GM19463 (cell line): ENCODE data around the gene COL4A2.
"Not testable (repeated sequence)": the region's sequence is repeated elsewhere in the genome, so short reads cannot be mapped to it uniquely, and the experiment has no call there.

Experiments used
- ATAC-seq: cut with Tn5 transposase; IDR thresholded peaks from one replicate; pipeline ENCODE4 v1.9.1; 2021; ENCODE audit warnings: mild to moderate bottlenecking, moderate library complexity; ENCODE audit not compliant: unreplicated experiment

The COL4A2 gene

DNA sequence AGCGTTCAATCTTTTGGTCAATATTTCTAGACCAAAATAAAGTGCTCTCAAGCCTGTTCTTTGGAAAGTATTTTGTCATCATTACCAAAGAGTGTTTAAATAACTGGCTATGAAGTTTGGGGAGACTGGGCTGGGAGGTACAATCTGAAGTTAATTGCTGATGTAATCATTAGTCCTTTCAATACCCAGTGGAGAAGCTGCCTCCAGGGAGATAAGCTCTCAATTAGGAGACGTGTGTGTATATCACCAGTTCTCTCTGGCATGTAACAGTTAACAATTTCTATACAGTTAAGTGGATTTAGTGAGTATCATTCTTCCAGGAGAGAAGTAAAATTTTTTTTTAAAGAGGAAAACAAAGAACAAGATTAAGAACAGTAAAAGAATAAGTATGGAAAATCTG is 1.5 kb upstream of the COL4A2 start:
- no peak for ATAC-seq

DNA sequence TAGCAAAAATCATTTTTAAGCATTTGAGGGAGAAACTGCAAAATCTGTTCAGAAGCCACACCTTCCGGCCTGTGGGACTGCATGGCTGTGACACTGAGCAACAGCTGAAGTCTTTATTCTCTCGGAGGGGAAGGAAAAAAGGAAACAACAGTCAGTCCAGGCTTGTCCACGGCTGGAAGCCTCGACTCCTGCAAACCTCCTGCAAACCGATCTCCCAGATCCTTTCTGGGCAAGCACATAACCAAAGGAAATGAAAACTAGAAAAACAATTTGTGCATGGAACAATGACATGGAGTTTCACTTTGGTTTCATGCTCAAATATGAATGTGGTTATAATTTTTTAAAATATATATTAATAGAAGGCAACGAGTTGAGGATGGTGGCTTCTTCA is 1.1 kb upstream of the COL4A2 start:
- ATAC-seq, result no peak

DNA sequence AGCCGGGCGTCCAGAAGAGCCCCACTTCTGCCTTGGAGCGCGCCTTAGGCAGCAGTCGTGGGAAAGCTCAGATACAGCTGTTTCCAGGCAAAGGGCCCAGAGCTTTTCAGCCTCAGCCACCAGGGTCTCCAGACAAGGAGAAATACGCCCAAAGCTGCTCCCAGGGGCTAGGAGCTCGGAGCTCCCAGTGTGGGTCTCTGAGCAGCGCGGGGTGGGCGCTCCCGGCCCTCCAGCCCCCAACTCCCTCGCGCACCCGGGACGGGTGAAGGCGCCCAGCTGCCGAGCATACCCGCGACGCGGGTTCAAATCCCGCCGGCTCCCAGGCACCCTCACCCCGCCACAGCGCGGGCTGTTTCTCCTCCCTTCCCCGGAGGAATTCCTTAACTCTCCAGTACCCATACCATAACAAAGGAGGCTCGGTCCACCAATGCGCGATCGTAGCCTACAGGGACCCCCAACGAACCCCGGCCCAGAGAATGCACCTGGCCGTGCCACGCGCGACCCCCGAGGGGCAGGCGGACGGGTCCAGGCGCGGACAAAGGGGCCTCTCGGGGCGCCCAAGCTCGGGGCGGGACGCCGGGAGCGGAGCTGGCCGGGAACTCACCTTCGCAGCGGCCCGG is 634 bp upstream of the COL4A2 start:
- no peak for ATAC-seq

DNA sequence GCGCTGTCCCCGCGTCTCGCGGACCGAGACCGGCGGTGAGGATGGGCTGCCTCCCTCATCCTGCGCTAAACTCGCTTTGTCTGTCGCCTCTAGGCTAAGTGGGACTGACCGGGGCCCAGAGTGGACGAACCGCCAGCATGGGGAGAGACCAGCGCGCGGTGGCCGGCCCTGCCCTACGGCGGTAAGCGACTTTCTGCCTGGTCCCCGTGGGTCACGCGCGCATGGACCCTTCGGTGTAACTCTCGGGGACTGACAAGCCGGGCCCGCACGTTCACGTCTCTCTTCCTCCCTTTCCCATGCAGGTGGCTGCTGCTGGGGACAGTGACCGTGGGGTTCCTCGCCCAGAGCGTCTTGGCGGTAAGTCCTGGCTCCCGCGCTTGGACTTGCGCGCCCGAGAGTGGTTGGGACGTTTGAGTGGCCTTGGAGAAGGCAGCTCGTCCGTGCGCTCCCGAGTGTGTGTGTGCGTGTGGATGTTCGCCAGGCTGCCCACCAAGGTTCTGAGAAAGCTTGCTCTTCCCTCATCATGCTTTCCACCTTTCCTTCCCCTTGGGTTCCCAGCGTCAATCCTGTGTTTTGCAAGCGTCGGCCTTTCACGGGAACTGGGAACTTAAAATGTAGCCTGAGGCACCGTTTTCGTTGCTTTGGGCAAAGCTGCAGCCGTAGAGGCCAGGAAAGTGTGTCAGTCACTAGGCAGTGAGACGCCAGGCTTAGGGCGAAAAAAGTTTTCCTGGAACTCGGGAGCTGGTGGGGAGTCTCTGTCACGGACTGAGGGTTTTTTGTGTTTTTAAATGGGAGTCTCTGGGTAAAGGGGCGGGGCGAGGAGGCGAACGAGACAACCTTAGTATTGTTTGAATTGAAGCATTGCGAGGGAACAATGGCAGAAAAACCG is 927 bp downstream of the COL4A2 start:
- ATAC-seq, result no peak

DNA sequence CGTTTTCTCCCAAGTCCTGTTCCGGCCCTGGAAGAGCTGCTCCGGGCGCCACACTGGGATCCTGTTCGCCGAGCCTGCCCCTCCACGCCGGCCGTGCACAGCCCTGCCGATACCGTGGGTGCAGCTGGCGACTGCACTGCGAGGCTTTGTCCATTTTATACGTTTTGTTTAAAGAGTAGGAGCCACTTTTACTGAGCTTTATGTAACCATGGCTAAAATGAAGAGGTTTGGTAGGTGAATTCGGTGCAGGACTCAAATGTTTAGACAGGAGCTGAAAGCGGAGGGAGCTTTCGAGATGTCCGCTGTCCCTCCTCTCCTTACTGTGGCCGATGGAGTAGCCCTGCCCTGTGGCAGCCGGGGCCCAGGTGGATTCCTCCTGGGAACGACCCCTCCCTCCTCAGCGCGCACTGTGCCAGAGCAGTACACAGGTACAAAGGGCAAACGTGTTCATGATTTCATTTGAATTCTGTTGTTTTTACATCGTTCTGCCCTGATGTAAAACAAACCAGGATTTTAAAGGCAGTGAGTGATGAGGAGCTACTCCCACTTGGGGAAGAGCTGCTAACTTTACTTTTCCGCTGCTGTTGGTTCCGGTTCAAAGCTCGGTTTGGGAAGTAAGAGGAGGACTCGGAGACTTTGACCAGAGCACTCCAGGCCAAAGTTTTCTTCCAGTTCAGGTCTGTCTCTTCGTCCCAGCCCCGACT is 1.7 kb downstream of the COL4A2 start:
- ATAC-seq, result no peak

DNA sequence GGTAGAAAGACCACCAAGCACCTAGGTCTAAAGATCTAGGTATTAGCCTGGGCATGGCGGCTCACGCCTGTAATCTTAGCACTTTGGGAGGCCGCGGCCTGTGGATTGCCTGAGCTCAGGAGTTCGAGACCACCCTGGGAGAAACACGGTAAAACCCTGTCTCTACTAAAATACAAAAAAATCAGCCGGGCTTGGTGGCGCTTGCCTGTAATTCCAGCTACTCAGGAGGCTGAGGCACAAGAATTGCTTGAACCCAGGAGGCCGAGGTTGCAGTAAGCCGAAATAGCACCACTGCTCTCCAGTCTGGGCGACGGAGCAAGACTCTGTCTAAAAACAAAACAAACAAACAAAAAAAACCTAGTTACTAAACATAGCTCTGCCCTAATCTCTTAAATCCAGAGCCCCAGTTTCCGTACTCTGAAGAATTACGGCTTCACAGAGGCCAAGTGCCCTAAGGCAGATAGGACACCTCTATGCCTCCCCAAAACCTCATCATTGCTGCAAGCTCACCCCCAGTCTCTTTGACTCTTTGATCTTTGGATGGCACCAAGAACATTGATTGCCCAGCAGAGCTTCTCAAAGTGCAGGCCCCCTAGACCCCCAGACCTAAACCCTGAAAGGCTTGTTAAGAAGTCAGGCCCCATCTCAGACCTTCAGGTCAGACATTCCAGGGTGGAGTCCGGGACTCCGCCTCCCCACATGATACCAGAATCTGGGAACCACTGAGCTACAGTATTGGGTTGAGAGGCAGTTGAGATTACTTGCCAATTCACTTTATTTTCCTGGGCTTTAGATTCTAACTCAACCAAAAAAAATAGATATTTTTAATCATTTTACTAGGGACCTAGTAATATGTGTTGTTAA is 2.8 kb downstream of the COL4A2 start:
- ATAC-seq, result no peak

DNA sequence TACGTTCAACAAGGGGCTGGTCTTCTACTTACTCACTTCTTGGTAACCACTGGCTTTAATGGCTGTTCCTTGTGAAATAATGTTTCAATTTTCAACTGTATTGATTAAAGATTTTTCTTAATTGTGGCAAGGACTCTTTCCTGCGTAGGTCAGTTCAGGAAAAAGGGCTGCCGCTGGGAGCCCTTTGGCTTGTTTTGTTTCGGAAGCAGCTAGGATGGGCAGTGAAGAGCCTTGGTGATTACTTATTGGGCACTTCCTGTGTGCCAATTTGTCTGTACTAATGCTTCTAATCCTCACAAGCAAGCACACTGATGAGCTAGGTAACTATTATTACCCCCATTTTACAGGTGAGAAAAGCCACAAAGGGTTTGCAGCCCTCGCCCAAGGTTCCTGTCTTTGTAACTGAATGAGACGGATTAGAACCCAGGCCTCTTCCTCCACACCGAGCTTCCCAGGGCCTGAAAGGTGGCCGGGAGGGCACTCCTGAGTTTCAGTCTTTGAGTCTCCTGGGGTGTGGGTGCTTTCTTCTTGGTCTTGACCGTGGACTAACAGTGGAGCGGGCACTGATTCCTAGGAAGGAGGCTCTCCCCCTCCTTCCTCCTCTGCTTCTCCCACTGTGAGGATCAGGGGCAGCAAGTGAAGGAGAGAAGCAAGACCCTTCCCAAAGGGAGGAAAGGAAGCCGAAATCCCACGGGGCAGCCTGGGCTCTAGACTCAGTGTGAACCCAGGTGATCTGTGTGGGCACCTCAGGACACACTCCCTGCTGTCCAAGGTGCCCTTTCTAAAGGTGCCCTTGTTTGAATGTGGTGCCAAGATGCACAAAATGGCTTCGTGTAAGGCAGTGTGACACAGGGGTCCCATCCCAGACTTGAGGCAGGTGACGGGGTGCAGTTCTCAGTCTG is 3.7 kb downstream of the COL4A2 start:
- ATAC-seq, result no peak

DNA sequence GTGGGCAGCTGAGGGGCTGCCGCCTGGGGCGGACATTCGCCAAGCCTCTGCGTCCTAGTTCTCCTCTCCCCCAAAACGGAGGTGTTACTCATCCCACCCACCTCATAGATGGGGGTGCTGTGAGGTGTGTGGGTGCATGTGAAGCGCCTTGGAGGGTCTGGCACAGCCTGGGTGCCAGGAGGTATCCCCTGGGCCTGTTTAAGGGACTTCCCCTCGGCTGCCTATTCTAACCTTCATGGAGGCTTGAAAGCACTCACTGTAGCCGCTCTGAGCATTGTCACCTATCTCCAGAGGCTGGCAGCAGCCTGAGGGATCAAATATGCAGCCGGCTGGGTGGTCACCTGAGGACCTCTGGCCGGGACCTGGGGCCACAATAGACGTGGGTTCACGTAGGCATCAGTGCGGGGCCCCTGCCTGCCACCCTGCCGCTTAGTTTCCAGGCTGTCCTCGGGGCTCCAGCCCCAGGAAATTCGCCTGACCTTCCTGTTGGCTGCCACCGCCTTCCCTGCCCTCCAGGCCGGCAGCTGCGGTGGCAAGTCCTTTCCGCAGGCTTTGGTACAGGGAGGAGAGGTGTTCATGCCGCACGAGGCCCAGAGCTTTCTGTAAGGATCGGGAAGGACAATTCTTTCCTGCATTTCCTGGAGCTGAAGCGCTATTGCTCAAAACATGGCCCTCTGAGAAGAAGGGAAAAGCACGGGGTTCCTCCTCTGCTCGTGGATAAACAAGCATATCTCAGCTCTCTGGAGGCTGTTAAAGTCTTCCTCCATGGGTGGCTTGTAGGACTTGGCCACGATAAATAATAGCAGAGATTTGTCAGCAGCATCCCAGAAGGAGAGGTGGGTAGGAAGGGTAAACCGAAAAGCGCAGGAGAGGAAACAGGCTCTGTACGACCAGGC is 4.6 kb downstream of the COL4A2 start:
- no peak for ATAC-seq

DNA sequence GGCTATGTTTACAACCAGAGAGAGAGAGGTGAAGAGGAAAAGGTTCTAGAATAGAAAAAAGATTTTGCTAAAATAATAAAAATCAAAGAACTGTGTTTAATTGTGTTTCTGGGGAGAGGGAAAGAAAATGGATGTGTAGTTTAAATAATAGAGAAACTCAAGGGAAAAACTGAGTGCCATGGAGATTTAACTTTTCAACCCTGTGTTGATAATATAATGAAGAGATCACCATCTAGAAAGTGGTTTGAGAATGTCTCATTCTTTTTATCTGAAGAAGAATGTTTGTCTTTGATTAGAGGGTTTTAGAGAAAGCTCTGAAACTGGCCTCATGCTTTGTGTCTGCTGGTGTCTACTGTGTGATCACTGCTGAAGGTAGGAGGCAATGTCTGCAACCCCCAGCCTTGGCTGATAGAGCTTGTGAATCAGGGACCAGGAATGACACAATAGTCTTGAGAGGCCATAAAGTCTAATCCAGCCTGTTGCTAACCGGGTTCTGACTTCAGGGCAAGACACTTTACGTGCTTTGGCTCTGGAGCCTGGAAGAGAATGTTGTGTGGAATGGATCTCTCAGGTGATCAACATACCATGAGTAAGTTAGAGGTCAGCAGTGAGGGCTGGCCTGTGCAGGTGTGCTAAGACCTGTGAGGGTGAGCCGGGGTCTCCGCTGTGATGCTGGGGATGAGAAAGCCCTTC is 5.4 kb downstream of the COL4A2 start:
- ATAC-seq, result no peak

DNA sequence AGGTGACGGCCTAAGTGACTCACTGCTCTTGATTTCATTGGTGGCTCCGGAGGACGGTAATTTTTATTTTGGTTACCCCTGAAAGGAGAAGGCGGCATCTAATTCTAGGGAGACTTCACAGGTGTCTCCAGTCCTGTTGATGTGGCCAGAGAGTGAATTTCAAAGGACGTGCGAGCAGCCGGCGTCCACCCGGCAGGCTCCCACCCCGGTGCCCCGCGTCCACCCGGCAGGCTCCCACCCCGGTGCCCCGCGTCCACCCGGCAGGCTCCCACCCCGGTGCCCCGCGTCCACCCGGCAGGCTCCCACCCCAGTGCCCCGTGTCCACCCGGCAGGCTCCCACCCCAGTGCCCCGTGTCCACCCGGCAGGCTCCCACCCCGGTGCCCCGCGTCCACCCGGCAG is 6.2 kb downstream of the COL4A2 start:
- not testable (repeated sequence) for ATAC-seq

DNA sequence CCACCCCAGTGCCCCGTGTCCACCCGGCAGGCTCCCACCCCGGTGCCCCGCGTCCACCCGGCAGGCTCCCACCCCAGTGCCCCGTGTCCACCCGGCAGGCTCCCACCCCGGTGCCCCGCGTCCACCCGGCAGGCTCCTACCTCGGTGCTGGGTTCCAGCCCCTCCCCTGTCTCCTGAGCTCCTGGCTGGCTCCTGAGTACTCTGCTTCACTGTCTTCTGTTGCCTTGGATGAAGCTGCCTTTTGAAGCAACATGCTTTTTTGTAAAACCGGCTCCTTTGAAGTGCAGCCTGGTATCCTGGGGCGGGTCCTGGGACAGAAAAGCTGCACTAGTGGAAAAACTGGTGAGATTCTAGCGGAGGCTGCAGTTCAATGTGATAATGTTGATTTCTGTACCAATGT is 6.6 kb downstream of the COL4A2 start:
- not testable (repeated sequence) for ATAC-seq

DNA sequence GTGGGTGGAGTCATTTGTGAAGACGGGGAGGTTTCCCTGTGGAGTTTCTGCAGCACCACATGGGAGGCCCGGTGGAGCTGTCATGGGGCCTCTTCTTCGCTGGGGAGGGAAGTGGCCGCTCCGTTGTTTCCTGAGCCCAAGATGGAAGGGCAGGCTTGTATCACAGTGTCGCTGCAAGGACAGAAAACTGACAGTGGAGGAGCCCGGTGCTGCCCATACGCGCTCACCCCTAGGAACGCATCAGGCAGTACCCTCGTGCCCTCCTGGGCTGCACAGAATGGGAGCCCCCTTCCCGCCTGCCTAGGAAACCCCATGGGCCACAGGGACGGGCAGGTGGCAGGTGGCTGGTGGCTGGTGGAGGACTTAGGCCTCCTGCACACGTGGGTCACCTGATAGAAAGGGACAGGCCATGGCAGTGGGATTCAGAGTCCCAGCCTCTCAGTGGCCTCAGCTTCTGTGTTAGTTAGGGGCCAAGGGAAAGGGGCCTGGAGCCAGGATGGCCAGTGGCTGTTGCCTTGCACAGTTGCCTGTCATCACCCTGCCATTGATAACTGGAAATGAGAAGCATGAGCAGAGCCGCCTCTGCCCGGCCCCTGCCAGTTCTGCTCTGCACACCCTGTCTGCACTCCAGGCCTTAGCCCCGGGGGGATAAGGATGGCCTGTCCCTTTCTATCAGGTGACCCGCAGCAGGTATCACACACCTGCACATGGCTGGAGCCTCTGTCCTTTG is 7.6 kb downstream of the COL4A2 start:
- no peak for ATAC-seq

DNA sequence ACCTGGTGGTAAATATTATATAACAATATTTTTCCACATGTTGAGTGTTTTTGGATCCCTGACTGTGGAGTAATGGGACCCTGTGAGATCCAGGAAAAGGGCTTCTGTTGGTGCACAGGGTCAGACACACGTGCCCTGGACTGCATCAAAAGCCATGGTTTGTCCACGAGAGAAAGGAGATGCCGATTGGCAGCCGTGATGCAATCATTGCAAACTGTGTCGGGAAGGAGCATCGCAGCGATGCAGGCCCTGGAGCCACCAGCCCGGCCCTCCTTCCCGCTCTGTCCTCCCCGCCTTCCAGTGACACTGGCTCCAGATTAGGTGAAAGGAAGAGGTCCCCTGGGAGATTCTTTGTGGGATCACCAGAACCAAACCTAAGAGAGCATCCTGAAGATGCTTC is 9.1 kb downstream of the COL4A2 start:
- no peak for ATAC-seq

DNA sequence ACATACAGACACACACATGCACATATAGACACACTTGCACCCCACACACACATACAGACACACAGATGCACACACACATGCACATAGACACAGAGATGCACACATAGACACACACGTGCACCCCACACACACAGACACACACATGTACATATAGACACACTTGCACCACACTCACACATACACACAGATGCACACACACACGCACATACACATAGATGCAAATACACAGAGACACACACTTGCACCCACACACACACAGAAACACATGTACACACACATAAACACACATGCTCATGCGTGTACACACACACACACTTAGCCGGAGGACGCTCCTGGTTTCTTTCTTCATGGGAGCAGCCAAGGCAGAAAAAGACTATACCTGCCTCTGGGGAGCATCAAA is 10.0 kb downstream of the COL4A2 start:
- ATAC-seq, result no peak

DNA sequence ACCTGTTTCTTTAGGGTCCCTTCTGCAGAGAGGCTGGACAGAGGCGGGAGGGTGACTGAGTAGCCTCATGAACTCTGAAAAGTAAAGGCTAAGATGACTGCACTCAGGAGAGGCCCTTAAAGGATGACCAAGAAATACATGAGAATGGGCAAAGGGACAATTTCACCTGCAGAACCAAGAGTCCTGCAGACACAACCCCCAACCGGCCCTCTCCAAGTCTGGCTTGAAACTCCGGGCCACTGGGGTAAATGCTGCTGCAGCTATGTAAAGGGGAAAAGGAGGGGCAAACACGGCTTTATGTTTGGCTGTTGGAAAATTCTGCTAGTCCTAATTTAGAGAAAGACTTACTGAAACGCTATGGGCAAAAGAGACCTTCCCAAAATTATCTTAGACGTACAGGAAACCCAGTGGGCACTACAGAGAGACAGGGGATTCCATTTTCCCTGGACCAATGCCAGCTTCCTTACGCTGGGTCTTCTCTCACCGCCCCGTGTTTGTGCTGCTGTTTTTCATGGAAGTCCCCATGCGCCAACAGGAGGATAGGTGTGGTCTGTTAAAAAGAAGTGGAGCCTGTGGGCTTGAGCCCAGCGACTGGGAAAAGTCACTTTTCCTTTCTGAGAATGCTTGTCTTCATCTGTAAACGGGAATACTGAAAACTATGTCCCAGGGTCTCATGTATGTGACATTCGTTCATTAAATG is 10.6 kb downstream of the COL4A2 start:
- ATAC-seq, result no peak

DNA sequence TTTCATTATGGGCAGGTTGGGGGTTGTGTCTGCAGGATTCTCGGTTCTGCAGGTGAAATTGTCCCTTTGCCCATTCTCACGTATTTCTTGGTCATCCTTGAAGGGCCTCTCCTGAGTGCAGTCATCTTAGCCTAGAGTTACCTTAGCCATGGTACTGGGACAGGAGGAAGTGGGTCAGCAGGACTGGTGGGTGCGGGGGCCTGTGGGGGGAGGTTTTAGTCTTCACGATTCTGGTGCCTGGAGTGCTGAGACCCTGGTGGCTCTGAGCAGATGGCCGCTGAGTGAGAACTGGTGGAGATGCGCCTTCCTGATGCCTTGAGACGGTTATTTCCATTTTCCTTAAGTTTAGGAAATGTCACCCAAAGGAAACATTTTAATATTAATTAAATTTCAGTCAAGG is 11.8 kb downstream of the COL4A2 start:
- ATAC-seq, result no peak

DNA sequence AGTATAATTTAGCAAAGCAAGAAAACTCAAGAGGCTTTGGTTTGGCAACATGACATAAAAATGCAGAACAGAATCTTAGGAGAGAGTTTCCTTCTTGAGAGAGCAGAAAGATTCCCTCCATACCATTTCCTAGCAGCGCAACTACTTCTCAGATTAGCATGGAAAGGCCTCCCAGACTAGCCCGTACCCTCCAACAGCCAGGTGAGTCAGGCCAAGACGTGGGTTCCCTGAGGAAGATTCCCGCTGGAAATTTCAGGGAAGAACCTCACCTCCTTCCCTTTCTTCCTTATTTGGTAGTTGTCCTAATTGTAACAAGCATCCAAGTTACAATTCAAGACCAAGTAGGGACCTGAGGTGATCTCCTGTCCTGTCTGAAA is 12.3 kb downstream of the COL4A2 start:
- ATAC-seq, result no peak
